ENCODE data around the gene TDO2.

GRCh38 chr4:155944516-155944915, 41.0 kb downstream of the TDO2 start:
- TF ChIP-seq POLR2A (IDR thresholded peaks at IDR 0.05; ENCODE audit: low read depth, low read length) (no peak), POLR2AphosphoS5 (IDR thresholded peaks at IDR 0.05; ENCODE audit: low read depth, low read length) (no peak)

Measured in GM12892 (cell line).